HCT116 (cell line): ENCODE measurements around the gene SHANK1. TPM values are rescaled to one million over a fixed set of nuclear protein-coding genes. Genes with fewer than 3 reads are reported as not detected.

Experiments
- ATAC-seq: fragments of 200-7000 bp; cut with Tn5 transposase; 2 replicates; pipeline ENCODE4 v1.9.1; 2020; ENCODE audit warnings: mild to moderate bottlenecking, moderate library complexity
- BruUV-seq: library from RNA; stranded (reverse); fragments of 400-500 nt; replicated peaks from 2 replicates; lab custom pipeline; 2021; lab: Mats Ljungman, UMichigan
- CTCF ChIA-PET: fragments of 300-600 bp; sonication (Branson Sonifier 250); formaldehyde crosslinking; loops from one replicate; lab custom pipeline; 2021; ENCODE audit warnings: antibody characterized with exemption; lab: Charles Lee
- POLR2A ChIA-PET: fragments of 300-600, 350-600 bp; sonication (Branson Sonifier 250); formaldehyde crosslinking; loops from one replicate; lab custom pipeline; 2021; ENCODE audit warnings: antibody characterized with exemption; lab: Charles Lee
- RAD21 ChIA-PET, 2 experiments: fragments of 300-600 bp; sonication (Branson Sonifier 250); formaldehyde crosslinking; loops; one replicate each; lab custom pipeline; 2023; ENCODE audit warnings: low total read pairs in 2 of 2; ENCODE audit not compliant: uncharacterized antibody in 2 of 2, unreplicated experiment in 2 of 2, low non-redundant PET in 1 of 2; lab: Charles Lee
- DNase-seq: peaks from one replicate; pipeline ENCODE4 v3.0.0-alpha.2; 2010; ENCODE audit warnings: low read depth, low spot score
- H2AFZ ChIP-seq: fragments of 200-600 bp; shearing (Covaris generic), sonication (generic); 2 replicates; pipeline ENCODE4 v1.6.1; 2017; ENCODE audit warnings: low read depth, mixed run types, mixed read lengths, antibody characterized with exemption, low read length; ENCODE audit not compliant: poor library complexity, severe bottlenecking
- H3K27ac ChIP-seq: 2 replicates; pipeline ENCODE4 v1.5.1; 2012; ENCODE audit warnings: low read depth, low read length
- H3K27me3 ChIP-seq: fragments of 200-600 bp; sonication (generic); 2 replicates; pipeline ENCODE4 v1.6.1; 2016; ENCODE audit warnings: mixed run types, low read length, mixed read lengths; ENCODE audit not compliant: insufficient read depth
- H3K36me3 ChIP-seq, 2 experiments: fragments of 200-500 bp in 1 of 2; fragments of 200-600 bp in 1 of 2; sonication (Bioruptor generic) in 1 of 2; sonication (generic) in 1 of 2; 2 replicates each; pipeline versions ENCODE4 v1.5.1 to v1.6.1; 2014 to 2016; ENCODE audit warnings: low read length in 2 of 2, inconsistent platforms in 1 of 2, mixed read lengths in 1 of 2, mixed run types in 1 of 2; ENCODE audit not compliant: insufficient read depth in 2 of 2, control insufficient read depth in 1 of 2
- H3K4me1 ChIP-seq, 2 experiments: fragments of 200-600 bp in 1 of 2; sonication (generic) in 1 of 2; 2 replicates each; pipeline versions ENCODE4 v1.5.1 to v1.6.1; 2012 to 2017; ENCODE audit warnings: low read length in 2 of 2, inconsistent platforms in 1 of 2, mild to moderate bottlenecking in 1 of 2, mixed read lengths in 1 of 2, mixed run types in 1 of 2, moderate library complexity in 1 of 2; ENCODE audit not compliant: insufficient read depth in 2 of 2, control insufficient read depth in 1 of 2
- H3K4me2 ChIP-seq: fragments of 200-600 bp; sonication (generic); 2 replicates; pipeline ENCODE4 v1.6.1; 2017; ENCODE audit warnings: mixed run types, low read length, mixed read lengths
- H3K4me3 ChIP-seq, 2 experiments: fragments of 200-600 bp in 1 of 2; sonication (generic) in 1 of 2; replicated peaks in 1 of 2; 2 replicates each; pipeline ENCODE4 v1.5.1; 2011 to 2016; ENCODE audit warnings: low read length in 2 of 2, control low read depth in 1 of 2, low read depth in 1 of 2, mild to moderate bottlenecking in 1 of 2, mixed read lengths in 1 of 2, mixed run types in 1 of 2
- H3K79me2 ChIP-seq: fragments of 200-600 bp; sonication (generic); 2 replicates; pipeline ENCODE4 v1.6.1; 2017; ENCODE audit warnings: mild to moderate bottlenecking, mixed run types, low read length, moderate library complexity, mixed read lengths; ENCODE audit not compliant: insufficient read depth
- H3K9ac ChIP-seq: fragments of 200-600 bp; sonication (generic); 2 replicates; pipeline ENCODE4 v1.6.1; 2016; ENCODE audit warnings: low read length, mixed read lengths
- H3K9me2 ChIP-seq: fragments of 200-600 bp; sonication (generic), shearing (Covaris generic); 2 replicates; pipeline ENCODE4 v1.6.1; 2017; ENCODE audit warnings: mixed run types, mild to moderate bottlenecking, moderate library complexity; ENCODE audit not compliant: insufficient read depth
- H3K9me3 ChIP-seq, 2 experiments: fragments of 200-500 bp in 1 of 2; fragments of 200-600 bp in 1 of 2; sonication (Bioruptor generic) in 1 of 2; sonication (generic) in 1 of 2; 2 replicates each; pipeline ENCODE4 v1.6.1; 2014 to 2017; ENCODE audit warnings: low read length in 2 of 2, mixed read lengths in 2 of 2, inconsistent platforms in 1 of 2, low read depth in 1 of 2, mild to moderate bottlenecking in 1 of 2, mixed run types in 1 of 2, moderate library complexity in 1 of 2; ENCODE audit not compliant: control insufficient read depth in 1 of 2, insufficient read depth in 1 of 2
- H4K20me1 ChIP-seq: fragments of 200-600 bp; sonication (generic), shearing (Covaris generic); 2 replicates; pipeline ENCODE4 v1.6.1; 2017; ENCODE audit warnings: mixed run types, mild to moderate bottlenecking, moderate library complexity; ENCODE audit not compliant: insufficient read depth
- ATF3 ChIP-seq: IDR thresholded peaks from 2 replicates; pipeline ENCODE4 v1.6.1; 2012
- CBX3 ChIP-seq: IDR thresholded peaks from 2 replicates; pipeline ENCODE4 v1.6.1; 2012; ENCODE audit warnings: low read depth
- CEBPB ChIP-seq: IDR thresholded peaks from 2 replicates; pipeline ENCODE4 v1.6.1; 2012; ENCODE audit warnings: low read depth
- CTCF ChIP-seq, 3 experiments: fragments of 200-600 bp in 1 of 3; sonication (generic) in 1 of 3; IDR thresholded peaks in 2 of 3; conservative IDR thresholded peaks in 1 of 3; 2 replicates each; pipeline ENCODE4 v1.5.1; 2012 to 2017; ENCODE audit warnings: low read depth in 2 of 3, low read length in 2 of 3, antibody characterized with exemption in 1 of 3, borderline replicate concordance in 1 of 3, control low read depth in 1 of 3, mild to moderate bottlenecking in 1 of 3, mixed read lengths in 1 of 3, mixed run types in 1 of 3, moderate library complexity in 1 of 3; ENCODE audit not compliant: insufficient read depth in 1 of 3
- EGR1 ChIP-seq: IDR thresholded peaks from 2 replicates; pipeline ENCODE4 v1.6.1; 2012; ENCODE audit warnings: low read depth
- ELF1 ChIP-seq: IDR thresholded peaks from 2 replicates; pipeline ENCODE4 v1.6.1; 2012; ENCODE audit warnings: low read depth, borderline replicate concordance
- EZH2phosphoT487 ChIP-seq: fragments of 200-600 bp; IDR thresholded peaks from 2 replicates; pipeline ENCODE4 v1.6.1; 2018; ENCODE audit warnings: antibody characterized with exemption, borderline replicate concordance
- JUND ChIP-seq: IDR thresholded peaks from 2 replicates; pipeline ENCODE4 v1.6.1; 2012
- MAX ChIP-seq: IDR thresholded peaks from 2 replicates; pipeline ENCODE4 v1.6.1; 2012
- POLR2A ChIP-seq: IDR thresholded peaks from 2 replicates; pipeline ENCODE4 v1.7.0; 2011; ENCODE audit warnings: borderline replicate concordance; ENCODE audit not compliant: insufficient read depth, insufficient read length; ENCODE audit errors: extremely low read depth
- RAD21 ChIP-seq: IDR thresholded peaks from 2 replicates; pipeline ENCODE4 v1.6.1; 2012; ENCODE audit warnings: low read depth, mild to moderate bottlenecking
- SIN3A ChIP-seq: IDR thresholded peaks from 2 replicates; pipeline ENCODE4 v1.6.1; 2012; ENCODE audit warnings: low read depth
- SP1 ChIP-seq: IDR thresholded peaks from 2 replicates; pipeline ENCODE4 v1.6.1; 2012; ENCODE audit warnings: low read depth
- TCF7L2 ChIP-seq: IDR thresholded peaks from 2 replicates; pipeline ENCODE4 v1.7.0; 2011; ENCODE audit warnings: borderline replicate concordance, inconsistent platforms; ENCODE audit not compliant: insufficient read depth, insufficient read length; ENCODE audit errors: extremely low read depth
- YY1 ChIP-seq: IDR thresholded peaks from 2 replicates; pipeline ENCODE4 v1.6.1; 2011; ENCODE audit warnings: low read length, low read depth, moderate library complexity, mild to moderate bottlenecking; ENCODE audit not compliant: insufficient replicate concordance; ENCODE audit errors: extremely low read depth
- ZNF274 ChIP-seq: fragments of 200-500 bp; sonication (Bioruptor generic); IDR thresholded peaks from 2 replicates; pipeline ENCODE4 v1.6.1; 2014; ENCODE audit warnings: mild to moderate bottlenecking, low read depth, low read length, inconsistent platforms
- intact Hi-C: fragments of 100-400 bp; cut with micrococcal nuclease; formaldehyde crosslinking; loops from 2 replicates; pipeline ENCODE4 v1.10.0; 2022
- total RNA-seq: library from RNA; stranded (reverse); gene quantifications from one replicate; pipeline ENCODE4 v1.2.1, GENCODE V29; 2021; ENCODE audit not compliant: unreplicated experiment
- TF ChIP-seq, protein P1 (sequence below): IDR thresholded peaks from 2 replicates; pipeline ENCODE4 v1.6.1; 2012; ENCODE audit warnings: low read depth

SHANK1 gene
- total RNA-seq, 1 experiment from 2014 or later = 3.0 TPM

- no peaks in the 10 kb centered on the region for H4K20me1 ChIP-seq
- H3K4me2 ChIP-seq = no peak overlapping the region
- no peak for TF ChIP-seq ELF1
- TF ChIP-seq TCF7L2 = no peak
- TF ChIP-seq ZNF274 = no peak
- TF ChIP-seq CEBPB = no peak
- TF ChIP-seq EGR1 = no peak
- no peak for TF ChIP-seq MAX
- TF ChIP-seq CBX3 = no peak
- TF ChIP-seq ATF3 = no peak
- no peak for TF ChIP-seq CTCF (IDR thresholded peaks at IDR 0.05 in 2 of 3, conservative IDR thresholded peaks at IDR 0.05 in 1 of 3; ENCODE audit: borderline replicate concordance in 1 of 3, insufficient read depth in 1 of 3, low read depth in 2 of 3, low read length in 2 of 3)
- no peak for TF ChIP-seq SP1
- TF ChIP-seq YY1 = no peak
- no peak for TF ChIP-seq POLR2A
- TF ChIP-seq SIN3A = no peak
- TF ChIP-seq JUND = no peak
- no peak for TF ChIP-seq RAD21
- no peak for TF ChIP-seq EZH2phosphoT487
- TF ChIP-seq, protein P1, sequence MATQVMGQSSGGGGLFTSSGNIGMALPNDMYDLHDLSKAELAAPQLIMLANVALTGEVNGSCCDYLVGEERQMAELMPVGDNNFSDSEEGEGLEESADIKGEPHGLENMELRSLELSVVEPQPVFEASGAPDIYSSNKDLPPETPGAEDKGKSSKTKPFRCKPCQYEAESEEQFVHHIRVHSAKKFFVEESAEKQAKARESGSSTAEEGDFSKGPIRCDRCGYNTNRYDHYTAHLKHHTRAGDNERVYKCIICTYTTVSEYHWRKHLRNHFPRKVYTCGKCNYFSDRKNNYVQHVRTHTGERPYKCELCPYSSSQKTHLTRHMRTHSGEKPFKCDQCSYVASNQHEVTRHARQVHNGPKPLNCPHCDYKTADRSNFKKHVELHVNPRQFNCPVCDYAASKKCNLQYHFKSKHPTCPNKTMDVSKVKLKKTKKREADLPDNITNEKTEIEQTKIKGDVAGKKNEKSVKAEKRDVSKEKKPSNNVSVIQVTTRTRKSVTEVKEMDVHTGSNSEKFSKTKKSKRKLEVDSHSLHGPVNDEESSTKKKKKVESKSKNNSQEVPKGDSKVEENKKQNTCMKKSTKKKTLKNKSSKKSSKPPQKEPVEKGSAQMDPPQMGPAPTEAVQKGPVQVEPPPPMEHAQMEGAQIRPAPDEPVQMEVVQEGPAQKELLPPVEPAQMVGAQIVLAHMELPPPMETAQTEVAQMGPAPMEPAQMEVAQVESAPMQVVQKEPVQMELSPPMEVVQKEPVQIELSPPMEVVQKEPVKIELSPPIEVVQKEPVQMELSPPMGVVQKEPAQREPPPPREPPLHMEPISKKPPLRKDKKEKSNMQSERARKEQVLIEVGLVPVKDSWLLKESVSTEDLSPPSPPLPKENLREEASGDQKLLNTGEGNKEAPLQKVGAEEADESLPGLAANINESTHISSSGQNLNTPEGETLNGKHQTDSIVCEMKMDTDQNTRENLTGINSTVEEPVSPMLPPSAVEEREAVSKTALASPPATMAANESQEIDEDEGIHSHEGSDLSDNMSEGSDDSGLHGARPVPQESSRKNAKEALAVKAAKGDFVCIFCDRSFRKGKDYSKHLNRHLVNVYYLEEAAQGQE = no peak
- TF ChIP-seq, all 23 proteins: peak for 0
- H3K36me3 ChIP-seq = no peaks in the 10 kb centered on the region
- peaks cover 28% of the 10 kb centered on the region; the same call in 1 of the 2 replicates for H3K27me3 ChIP-seq
- no TSS peak for BruUV-seq
- RAD21 ChIA-PET = no interaction called here
- no peak overlapping the region for H2AFZ ChIP-seq
- CTCF ChIA-PET = interaction anchor here (1.3 to 5.0 kb wide), 2 partner anchors 22 to 81 kb away, joined by 5 to 45 read pairs; no protein-coding TSS in a partner anchor
- H3K4me1 ChIP-seq = 0 out of 4 replicates have a peak, but pooled peaks cover 0 to 2% of the 10 kb centered on the region in 2 experiments
- intact Hi-C loops = loop anchor here (10.0 kb wide), 1 partner anchor 338 kb away; the partner anchor contains the start of gene NAPSA
- H3K79me2 ChIP-seq = no peaks in the 10 kb centered on the region
- no peak overlapping the region for H3K27ac ChIP-seq
- POLR2A ChIA-PET = no interaction called here
- no peaks in the 10 kb centered on the region for H3K9me3 ChIP-seq
- DNase-seq (no peak), ATAC-seq (no peak)
- H3K9me2 ChIP-seq = no peaks in the 10 kb centered on the region
- H3K4me3 ChIP-seq = no peak overlapping the region
- no peak overlapping the region for H3K9ac ChIP-seq
Observed at GRCh38 chr19:50702158-50702870, 17.3 kb downstream of the SHANK1 start.
